NOMO-1 (cell line): ENCODE data around the gene CCHCR1.
"Not testable (repeated sequence)": the region's sequence is repeated elsewhere in the genome, so short reads cannot be mapped to it uniquely, and the experiment has no call there.

Experiments
- DNase-seq, 2 experiments: peaks; one replicate each; lab custom pipeline; 2025; ENCODE audit not compliant: unreplicated experiment in 2 of 2; lab: John Stamatoyannopoulos, UW

Gene CCHCR1

GRCh38 chr6:31185695-31186051 lies 28.1 kb upstream of the CCHCR1 start:
- DNase-seq: not testable (repeated sequence)

GRCh38 chr6:31183859-31184258 lies 26.3 kb upstream of the CCHCR1 start:
- not testable (repeated sequence) for DNase-seq

- not testable (repeated sequence) for DNase-seq
Observed at GRCh38 chr6:31183287-31183686, 25.7 kb upstream of the CCHCR1 start.

GRCh38 chr6:31180500-31180899 lies 22.9 kb upstream of the CCHCR1 start:
- peak in 1 of 2 experiments; percentile 21 for DNase-seq

GRCh38 chr6:31179896-31180295 lies 22.3 kb upstream of the CCHCR1 start:
- DNase-seq: no peak

- DNase-seq: no peak
Observed at GRCh38 chr6:31179042-31179386, 21.4 kb upstream of the CCHCR1 start.

GRCh38 chr6:31178143-31179041 lies 20.8 kb upstream of the CCHCR1 start:
- no peak for DNase-seq

GRCh38 chr6:31175971-31176370 lies 18.4 kb upstream of the CCHCR1 start:
- no peak for DNase-seq

- DNase-seq: no peak
Observed at GRCh38 chr6:31174378-31174777, 16.8 kb upstream of the CCHCR1 start.

GRCh38 chr6:31173406-31173805 lies 15.8 kb upstream of the CCHCR1 start:
- no peak for DNase-seq

GRCh38 chr6:31172973-31173384 lies 15.4 kb upstream of the CCHCR1 start:
- DNase-seq: no peak

- DNase-seq: no peak
Observed at GRCh38 chr6:31171931-31172905, 14.6 kb upstream of the CCHCR1 start.

GRCh38 chr6:31170987-31171671 lies 13.5 kb upstream of the CCHCR1 start:
- no peak for DNase-seq

GRCh38 chr6:31170600-31170881 lies 12.9 kb upstream of the CCHCR1 start, which contains the start of gene POU5F1:
Gene POU5F1 (minus strand): TSS chr6:31170682. CDS start chr6:31170620, 62 bp downstream.
- DNase-seq: no peak

- not testable (repeated sequence) for DNase-seq
Observed at GRCh38 chr6:31169858-31170599, 12.4 kb upstream of the CCHCR1 start.

GRCh38 chr6:31169123-31169857 lies 11.7 kb upstream of the CCHCR1 start:
- no peak for DNase-seq

- no peak for DNase-seq
Observed at GRCh38 chr6:31168606-31169005, 11.0 kb upstream of the CCHCR1 start.

- DNase-seq: no peak
Observed at GRCh38 chr6:31165986-31166385, 8.4 kb upstream of the CCHCR1 start.

GRCh38 chr6:31165064-31165832 lies 7.6 kb upstream of the CCHCR1 start:
- DNase-seq: not testable (repeated sequence)
